A549 (cell line): Measurements from ENCODE around the gene CASP1. TPM values are rescaled to one million over a fixed set of nuclear protein-coding genes. Genes with fewer than 3 reads are reported as not detected.

ENCODE experiments used
- ATAC-seq, 2 experiments: fragments of 200-7000 bp in 1 of 2; fragments of >200 bp in 1 of 2; cut with Nextera tagmentation in 1 of 2; cut with Tn5 transposase in 1 of 2; 3 replicates each; pipeline versions ENCODE4 v1.8.0 to v1.9.1; 2018 to 2020; ENCODE audit warnings: mild to moderate bottlenecking in 1 of 2, moderate library complexity in 1 of 2
- CTCF ChIA-PET: fragments of 300-600 bp; sonication (Branson Sonifier 250); formaldehyde crosslinking; extraction: SDS; loops from one replicate; lab custom pipeline; 2021; ENCODE audit warnings: antibody characterized with exemption, inconsistent platforms; lab: Yijun Ruan, JAX
- POLR2A ChIA-PET: fragments of 350-600 bp; formaldehyde crosslinking; extraction: SDS; loops from one replicate; lab custom pipeline; 2021; ENCODE audit warnings: antibody characterized with exemption, inconsistent platforms; lab: Yijun Ruan, JAX
- DNase-seq, 2 experiments: peaks; one replicate each; pipeline versions ENCODE4 v3.0.0 to v3.0.0-alpha.2; 2011 to 2016; ENCODE audit warnings: low read depth in 1 of 2, low spot score in 1 of 2
- FAIRE-seq: peaks from 2 replicates; lab custom pipeline; 2011; peaks lifted over from hg19 to GRCh38; lab: Jason Lieb, UNC
- H3K27ac ChIP-seq, 2 experiments: fragments of >200 bp; sonication (Bioruptor Twin); formaldehyde crosslinking; 3 replicates each; pipeline ENCODE4 v1.5.1; 2016 to 2017
- H3K4me1 ChIP-seq: fragments of >200 bp; sonication (Bioruptor Twin); formaldehyde crosslinking; 3 replicates; pipeline ENCODE4 v1.6.1; 2016
- H3K4me2 ChIP-seq: fragments of >200 bp; sonication (Bioruptor Twin); formaldehyde crosslinking; 3 replicates; pipeline ENCODE4 v1.6.1; 2016
- H3K4me3 ChIP-seq: fragments of >200 bp; sonication (Bioruptor Twin); formaldehyde crosslinking; 3 replicates; pipeline ENCODE4 v1.5.1; 2016
- H3K9me3 ChIP-seq: fragments of >200 bp; sonication (Bioruptor Twin); formaldehyde crosslinking; 3 replicates; pipeline ENCODE4 v1.6.1; 2016
- BCL3 ChIP-seq: fragments of >200 bp; sonication (Bioruptor Twin); formaldehyde crosslinking; IDR thresholded peaks from 3 replicates; pipeline ENCODE4 v1.6.1; 2016
- CBX8 ChIP-seq: fragments of 200-600 bp; sonication (generic); IDR thresholded peaks from 2 replicates; pipeline ENCODE4 v1.6.1; 2016
- CEBPB ChIP-seq, 2 experiments: fragments of >200 bp in 1 of 2; sonication (Bioruptor Twin) in 1 of 2; formaldehyde crosslinking in 1 of 2; IDR thresholded peaks; 2 replicates each; pipeline ENCODE4 v1.6.1; 2012 to 2016
- CHD4 ChIP-seq: fragments of 200-600 bp; sonication (generic); IDR thresholded peaks from 2 replicates; pipeline ENCODE4 v1.6.1; 2016; ENCODE audit warnings: antibody characterized with exemption, mild to moderate bottlenecking, borderline replicate concordance
- CTCF ChIP-seq: fragments of >200 bp; sonication (Bioruptor Twin); formaldehyde crosslinking; IDR thresholded peaks from 3 replicates; pipeline ENCODE4 v1.5.1; 2016
- E2F6 ChIP-seq: IDR thresholded peaks from 2 replicates; pipeline ENCODE4 v1.6.1; 2012; ENCODE audit warnings: low read depth, borderline replicate concordance
- EHF ChIP-seq: fragments of 250-450 bp; sonication (Bioruptor Pico); IDR thresholded peaks from 2 replicates; pipeline ENCODE4 v1.5.0; 2020; ENCODE audit warnings: mild to moderate bottlenecking
- ELK1 ChIP-seq: fragments of 150-350 bp; IDR thresholded peaks from 2 replicates; pipeline ENCODE4 v1.6.1; 2014; ENCODE audit warnings: low read depth, mild to moderate bottlenecking, low read length
- ESRRA ChIP-seq: fragments of 150-350 bp; IDR thresholded peaks from 2 replicates; pipeline ENCODE4 v1.6.1; 2014; ENCODE audit warnings: mild to moderate bottlenecking, low read length, borderline replicate concordance
- FOSB ChIP-seq: fragments of 250-450 bp; sonication (Bioruptor Pico); IDR thresholded peaks from 2 replicates; pipeline ENCODE4 v1.5.0; 2020; ENCODE audit warnings: mild to moderate bottlenecking, moderate library complexity
- FOSL2 ChIP-seq, 2 experiments: fragments of 450-650 bp in 1 of 2; fragments of >200 bp in 1 of 2; sonication (Bioruptor Twin) in 1 of 2; formaldehyde crosslinking; IDR thresholded peaks; 2 replicates each; pipeline versions ENCODE4 v1.5.0 to v1.6.1; 2016 to 2020; ENCODE audit warnings: mild to moderate bottlenecking in 1 of 2, moderate library complexity in 1 of 2
- FOXS1 ChIP-seq: fragments of 250-450 bp; sonication (Bioruptor Pico); IDR thresholded peaks from 2 replicates; pipeline ENCODE4 v1.5.0; 2020; ENCODE audit warnings: mild to moderate bottlenecking, moderate library complexity
- HOXA7 ChIP-seq: fragments of 250-450 bp; sonication (Bioruptor Pico); IDR thresholded peaks from 2 replicates; pipeline ENCODE4 v1.5.0; 2020; ENCODE audit warnings: mild to moderate bottlenecking, moderate library complexity
- HOXB5 ChIP-seq: fragments of 250-450 bp; sonication (Bioruptor Pico); IDR thresholded peaks from 2 replicates; pipeline ENCODE4 v1.5.0; 2020; ENCODE audit warnings: mild to moderate bottlenecking, moderate library complexity
- JUN ChIP-seq, 2 experiments: fragments of >200 bp; sonication (Bioruptor Twin); formaldehyde crosslinking; IDR thresholded peaks; 2 replicates in 1 of 2; 3 replicates in 1 of 2; pipeline ENCODE4 v1.6.1; 2016 to 2017
- MAFK ChIP-seq: fragments of 450-650 bp; IDR thresholded peaks from 2 replicates; pipeline ENCODE4 v1.6.1; 2014; ENCODE audit not compliant: partially characterized antibody
- MAX ChIP-seq: IDR thresholded peaks from 2 replicates; pipeline ENCODE4 v1.6.1; 2012
- MAZ ChIP-seq: fragments of 150-350 bp; IDR thresholded peaks from 2 replicates; pipeline ENCODE4 v1.6.1; 2014; ENCODE audit warnings: antibody characterized with exemption, low read depth, low read length, borderline replicate concordance
- NPAS2 ChIP-seq: fragments of 250-450 bp; sonication (Bioruptor Pico); IDR thresholded peaks from 2 replicates; pipeline ENCODE4 v1.8.0; 2022; ENCODE audit warnings: mild to moderate bottlenecking, moderate library complexity, borderline replicate concordance
- PBX3 ChIP-seq: IDR thresholded peaks from 2 replicates; pipeline ENCODE4 v1.6.1; 2012
- PHF8 ChIP-seq: fragments of 200-600 bp; sonication (generic); IDR thresholded peaks from 2 replicates; pipeline ENCODE4 v1.6.1; 2016; ENCODE audit warnings: low read depth, mild to moderate bottlenecking, antibody characterized with exemption, moderate library complexity, borderline replicate concordance
- POLR2A ChIP-seq: IDR thresholded peaks from 2 replicates; pipeline ENCODE4 v1.6.1; 2012; ENCODE audit warnings: mild to moderate bottlenecking, low read length
- POLR2AphosphoS2 ChIP-seq: conservative IDR thresholded peaks from 2 replicates; pipeline ENCODE4 v1.6.1; 2012; ENCODE audit warnings: low read length, improper control_type of control experiment, inconsistent platforms
- RARB ChIP-seq: fragments of 250-450 bp; sonication (Bioruptor Pico); IDR thresholded peaks from 2 replicates; pipeline ENCODE4 v1.8.0; 2021; ENCODE audit warnings: mild to moderate bottlenecking, moderate library complexity
- RCOR1 ChIP-seq: fragments of 150-350 bp; IDR thresholded peaks from 2 replicates; pipeline ENCODE4 v1.6.1; 2014; ENCODE audit warnings: antibody characterized with exemption, low read length, low read depth
- RNF2 ChIP-seq: fragments of 200-600 bp; sonication (generic); IDR thresholded peaks from 2 replicates; pipeline ENCODE4 v1.6.1; 2016; ENCODE audit warnings: low read depth, mild to moderate bottlenecking, antibody characterized with exemption, moderate library complexity, borderline replicate concordance
- SMC3 ChIP-seq: fragments of >200 bp; sonication (Bioruptor Twin); formaldehyde crosslinking; IDR thresholded peaks from 3 replicates; pipeline ENCODE4 v1.6.1; 2018; ENCODE audit warnings: inconsistent platforms
- TP53 ChIP-seq: fragments of 250-450 bp; sonication (Bioruptor Pico); IDR thresholded peaks from 2 replicates; pipeline ENCODE4 v1.5.0; 2021; ENCODE audit warnings: mild to moderate bottlenecking, moderate library complexity
- ZC3H11A ChIP-seq: fragments of 450-650 bp; IDR thresholded peaks from 2 replicates; pipeline ENCODE4 v1.6.1; 2014; ENCODE audit warnings: antibody characterized with exemption, mild to moderate bottlenecking
- ZFP36 ChIP-seq: fragments of 450-650 bp; IDR thresholded peaks from 2 replicates; pipeline ENCODE4 v1.6.1; 2014; ENCODE audit warnings: borderline replicate concordance; ENCODE audit not compliant: partially characterized antibody
- ZNF302 ChIP-seq: fragments of 250-450 bp; sonication (Bioruptor Pico); IDR thresholded peaks from 2 replicates; pipeline ENCODE4 v1.9.0; 2021; ENCODE audit warnings: inconsistent platforms, mild to moderate bottlenecking, moderate library complexity
- ZSCAN20 ChIP-seq: fragments of 250-450 bp; sonication (Bioruptor Pico); IDR thresholded peaks from 2 replicates; pipeline ENCODE4 v1.8.0; 2022; ENCODE audit warnings: mild to moderate bottlenecking, moderate library complexity
- WGBS: methylation state at CpG from one replicate; pipeline ENCODE4 v1.1.6; 2017; ENCODE audit errors: missing lambda C conversion rate; 5-methylcytosine and 5-hydroxymethylcytosine counted together
- polyA plus RNA-seq, 4 experiments: library from polyadenylated mRNA; depleted of rRNA in 3 of 4; stranded (reverse); fragments of >200 nt; fragmentation: RNase III in 1 of 4; extraction: RNeasy Plus Mini Kit Qiagen cat#74134 plus additional on column Dnase treatment in 1 of 4; gene quantifications; 2 replicates in 3 of 4; 3 replicates in 1 of 4; pipeline ENCODE4 v1.2.3, GENCODE V29; 2011 to 2017

The CASP1 gene
- polyA plus RNA-seq, 2 of the 4 experiments (the other 2 are of a cell fraction) = 0.06 to 0.15 TPM

- FAIRE-seq (no peak), ATAC-seq (no peak)
These were observed 14.5 kb upstream of the CASP1 start for GRCh38 chr11:105049481-105049880.

GRCh38 chr11:105046898-105047579 lies 12.1 kb upstream of the CASP1 start:
- ATAC-seq (peak; percentile 100), DNase-seq (peak; percentile 48 to 90), FAIRE-seq (no peak)
- 4% methylated on average over 8 of the region's 8 CpGs for WGBS
- CTCF ChIA-PET = no interaction called here
- Histone ChIP-seq H3K9me3 (no peaks in the 10 kb centered on the region), H3K27ac (peak overlapping the region; percentile 56 to 74), H3K4me1 (peaks cover 14% of the 10 kb centered on the region), H3K4me3 (0 out of 3 replicates have a peak overlapping the region, but pooled peaks have one; percentile 15), H3K4me2 (peak overlapping the region; percentile 37)
- POLR2A ChIA-PET = interaction anchor here (1.2 kb wide), 1 partner anchor 50 kb away, joined by 3 read pairs; no protein-coding TSS in a partner anchor
- TF ChIP-seq HOXA7 (CRISPR knock-in tag) (no peak), MAFK (peak; percentile 72), CHD4 (no peak), PHF8 (no peak), SMC3 (peak; percentile 21; the same call in 1 of the 3 replicates), CEBPB (IDR thresholded peaks at IDR 0.05) (peak in 1 of 2 experiments; percentile 57; a peak in 2 of 4 replicates), RCOR1 (no peak), ESRRA (no peak), PBX3 (no peak), POLR2A (no peak), CTCF (no peak), MAX (peak; percentile 91), EHF (CRISPR knock-in tag) (no peak), ZC3H11A (no peak), ZSCAN20 (CRISPR knock-in tag) (no peak)

More at GRCh38 chr11:105049481-105049880, 14.5 kb upstream of the CASP1 start:
- H3K9me3 ChIP-seq = no peaks in the 10 kb centered on the region
- H3K4me3 ChIP-seq = no peak overlapping the region
- ChIA-PET CTCF (no interaction called here), POLR2A (no interaction called here)
- no peak overlapping the region for H3K4me2 ChIP-seq
- H3K4me1 ChIP-seq = peaks cover 14% of the 10 kb centered on the region
- 88% methylated on average over 1 of the region's 1 CpG for WGBS
- no peak for DNase-seq
- H3K27ac ChIP-seq = no peak overlapping the region; a peak in 1 of 6 replicates
- no peak for TF ChIP-seq BCL3
- TF ChIP-seq FOSL2 (IDR thresholded peaks at IDR 0.05) = no peak
- TF ChIP-seq FOSL2 (CRISPR knock-in tag; IDR thresholded peaks at IDR 0.05) = no peak
- TF ChIP-seq RNF2 = no peak
- TF ChIP-seq E2F6 = no peak
- no peak for TF ChIP-seq FOXS1 (CRISPR knock-in tag)
- TF ChIP-seq ZFP36 = no peak
- no peak for TF ChIP-seq ELK1
- no peak for TF ChIP-seq JUN (IDR thresholded peaks at IDR 0.05)
- no peak for TF ChIP-seq POLR2A
- no peak for TF ChIP-seq PBX3
- no peak for TF ChIP-seq POLR2AphosphoS2
- TF ChIP-seq FOSB = no peak
- TF ChIP-seq TP53 (CRISPR knock-in tag) = no peak
- no peak for TF ChIP-seq MAZ
- no peak for TF ChIP-seq NPAS2 (CRISPR knock-in tag)
- no peak for TF ChIP-seq RARB
- no peak for TF ChIP-seq HOXB5 (CRISPR knock-in tag)
- TF ChIP-seq PHF8 = no peak
- TF ChIP-seq CBX8 = no peak
- TF ChIP-seq ZNF302 (CRISPR knock-in tag) = no peak
